ENCODE data around the gene MAP4K5. TPM values are rescaled to one million over a fixed set of nuclear protein-coding genes. Genes with fewer than 3 reads are reported as not detected.

The MAP4K5 gene
- total RNA-seq, 1 donor from 2014 or later = 34.1 TPM

DNA sequence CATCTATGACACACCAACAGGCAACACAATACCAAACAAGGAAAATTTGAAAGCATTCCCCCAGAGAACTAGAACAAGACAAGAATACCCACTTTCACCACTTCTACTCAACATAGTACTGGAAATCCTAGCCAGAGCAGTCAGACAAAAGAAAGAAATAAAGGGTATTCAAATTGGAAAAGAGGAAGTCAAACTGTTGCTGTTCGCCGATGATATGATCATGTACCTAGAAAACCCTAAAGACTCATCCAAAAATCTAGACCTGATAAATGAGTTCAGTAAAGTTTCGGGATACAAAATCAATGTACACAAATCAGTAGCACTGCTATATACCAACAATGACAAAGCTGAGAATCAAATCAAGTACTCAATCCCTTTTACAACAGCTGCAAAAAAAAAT, 19.5 kb upstream of the MAP4K5 start:
- H3K4me1 Mint-ChIP-seq = peaks cover 4% of the 10 kb centered on the region
- ChIA-PET POLR2A (no interaction called here), CTCF (no interaction called here)
- no peaks in the 10 kb centered on the region for H3K9me3 Mint-ChIP-seq
- H3K27me3 Mint-ChIP-seq = peaks cover 22% of the 10 kb centered on the region
- DNase-seq (no peak), ATAC-seq (ENCODE audit: low read depth) (no peak)
- intact Hi-C loops (cut with micrococcal nuclease) = no loop called here
- TF ChIP-seq, protein P1, sequence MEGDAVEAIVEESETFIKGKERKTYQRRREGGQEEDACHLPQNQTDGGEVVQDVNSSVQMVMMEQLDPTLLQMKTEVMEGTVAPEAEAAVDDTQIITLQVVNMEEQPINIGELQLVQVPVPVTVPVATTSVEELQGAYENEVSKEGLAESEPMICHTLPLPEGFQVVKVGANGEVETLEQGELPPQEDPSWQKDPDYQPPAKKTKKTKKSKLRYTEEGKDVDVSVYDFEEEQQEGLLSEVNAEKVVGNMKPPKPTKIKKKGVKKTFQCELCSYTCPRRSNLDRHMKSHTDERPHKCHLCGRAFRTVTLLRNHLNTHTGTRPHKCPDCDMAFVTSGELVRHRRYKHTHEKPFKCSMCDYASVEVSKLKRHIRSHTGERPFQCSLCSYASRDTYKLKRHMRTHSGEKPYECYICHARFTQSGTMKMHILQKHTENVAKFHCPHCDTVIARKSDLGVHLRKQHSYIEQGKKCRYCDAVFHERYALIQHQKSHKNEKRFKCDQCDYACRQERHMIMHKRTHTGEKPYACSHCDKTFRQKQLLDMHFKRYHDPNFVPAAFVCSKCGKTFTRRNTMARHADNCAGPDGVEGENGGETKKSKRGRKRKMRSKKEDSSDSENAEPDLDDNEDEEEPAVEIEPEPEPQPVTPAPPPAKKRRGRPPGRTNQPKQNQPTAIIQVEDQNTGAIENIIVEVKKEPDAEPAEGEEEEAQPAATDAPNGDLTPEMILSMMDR (IDR thresholded peaks at IDR 0.05) = no peak
- H3K36me3 Mint-ChIP-seq (ENCODE audit: low read depth) = no peaks in the 10 kb centered on the region
- no peak overlapping the region for H3K27ac Mint-ChIP-seq
- H3K4me3 Mint-ChIP-seq = no peak overlapping the region

DNA sequence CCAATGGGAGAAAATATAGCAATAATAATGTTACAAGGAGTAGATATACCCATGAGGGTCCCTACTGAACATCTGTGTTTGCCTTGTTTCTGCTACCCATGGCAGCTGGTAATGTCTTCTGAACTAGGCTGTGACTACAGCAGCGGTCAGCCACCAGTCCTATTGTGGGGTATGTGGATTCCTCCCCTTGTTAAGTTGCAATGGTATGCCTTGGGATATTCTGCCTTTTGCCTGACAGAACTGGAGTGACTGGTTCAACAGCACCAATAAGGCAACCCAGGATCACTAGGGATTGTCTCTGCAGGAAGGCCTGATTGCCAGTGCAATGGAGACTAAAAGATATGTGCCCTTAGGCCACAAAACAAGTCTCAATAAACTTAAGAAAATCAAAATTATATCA, 17.9 kb upstream of the MAP4K5 start:
- H3K27ac Mint-ChIP-seq = no peak overlapping the region
- intact Hi-C loops (cut with micrococcal nuclease) = no loop called here
- TF ChIP-seq, protein P1 (IDR thresholded peaks at IDR 0.05) = no peak
- peaks cover 4% of the 10 kb centered on the region for H3K4me1 Mint-ChIP-seq
- no peaks in the 10 kb centered on the region for H3K36me3 Mint-ChIP-seq (ENCODE audit: low read depth)
- peaks cover 15% of the 10 kb centered on the region for H3K27me3 Mint-ChIP-seq
- no peak overlapping the region for H3K4me3 Mint-ChIP-seq
- CTCF ChIA-PET = interaction anchor here (0.6 kb wide), 1 partner anchor 18 kb away, joined by 3 read pairs; no protein-coding TSS in a partner anchor
- POLR2A ChIA-PET = no interaction called here
- ATAC-seq (ENCODE audit: low read depth) = no peak
- H3K9me3 Mint-ChIP-seq = no peaks in the 10 kb centered on the region
- DNase-seq = no peak

DNA sequence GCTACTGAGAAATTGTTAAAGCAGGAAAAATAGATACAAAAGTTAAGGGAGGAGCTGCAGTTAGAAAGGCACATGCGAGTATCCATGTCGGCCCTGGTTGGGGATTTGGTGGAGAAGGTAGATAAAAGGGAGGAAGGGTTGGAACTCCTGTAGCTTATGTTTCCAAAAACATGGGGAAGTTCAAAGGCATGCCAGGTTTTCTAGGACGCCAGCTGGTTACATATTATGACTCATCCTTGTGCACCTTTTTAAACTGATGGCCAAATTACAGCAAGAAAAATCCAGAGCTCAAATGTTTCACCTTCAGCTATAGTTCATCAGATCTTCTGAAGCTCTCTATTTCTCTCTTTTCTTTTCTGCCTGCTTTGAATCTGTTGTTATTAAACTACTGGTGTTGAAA, 13.2 kb upstream of the MAP4K5 start:
- intact Hi-C loops (cut with micrococcal nuclease) = no loop called here
- TF ChIP-seq, protein P1 (IDR thresholded peaks at IDR 0.05) = no peak
- ATAC-seq (ENCODE audit: low read depth) = no peak

DNA sequence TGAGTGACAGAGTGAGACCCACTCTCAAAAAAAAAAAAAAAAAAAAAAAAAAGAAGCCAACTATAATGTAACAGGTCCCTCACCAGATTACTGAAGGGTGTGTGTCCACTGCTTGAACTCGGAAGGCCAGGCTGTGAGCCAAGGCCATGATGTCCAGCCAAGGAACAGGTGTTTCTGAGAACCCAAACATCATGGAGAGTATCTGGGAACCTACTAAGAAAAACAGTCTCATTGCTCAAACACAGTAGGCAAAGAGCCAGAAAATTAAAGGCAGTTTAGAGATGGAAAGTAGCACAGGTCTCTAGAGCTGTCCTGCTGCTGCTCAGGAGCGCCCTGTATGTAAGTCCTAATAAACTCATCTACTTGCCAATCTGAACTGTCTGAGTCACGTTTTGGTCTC, 12.5 kb upstream of the MAP4K5 start:
- ChIA-PET POLR2A (interaction anchor here (0.7 kb wide), 1 partner anchor 169 kb away, joined by 6 read pairs; no protein-coding TSS in a partner anchor), CTCF (interaction anchor here (1.2 kb wide), 1 partner anchor 169 kb away, joined by 3 read pairs; no protein-coding TSS in a partner anchor)
- no peak overlapping the region for H3K4me3 Mint-ChIP-seq
- ATAC-seq (ENCODE audit: low read depth) (no peak), DNase-seq (no peak)
- no peaks in the 10 kb centered on the region for H3K9me3 Mint-ChIP-seq
- H3K4me1 Mint-ChIP-seq = peaks cover 8% of the 10 kb centered on the region
- H3K27me3 Mint-ChIP-seq = no peaks in the 10 kb centered on the region
- TF ChIP-seq, protein P1 (IDR thresholded peaks at IDR 0.05) = no peak
- H3K27ac Mint-ChIP-seq = no peak overlapping the region
- no peaks in the 10 kb centered on the region for H3K36me3 Mint-ChIP-seq (ENCODE audit: low read depth)
- intact Hi-C loops (cut with micrococcal nuclease) = no loop called here

More for the DNA sequence above, 13.2 kb upstream of the MAP4K5 start:
- DNase-seq = no peak
- ChIA-PET POLR2A (no interaction called here), CTCF (interaction anchor here (0.7 to 1.2 kb wide), 2 partner anchors 168 to 259 kb away, joined by 3 read pairs; no protein-coding TSS in a partner anchor)
- Mint-ChIP-seq H3K27ac (no peak overlapping the region), H3K4me3 (no peak overlapping the region), H3K36me3 (ENCODE audit: low read depth) (no peaks in the 10 kb centered on the region), H3K4me1 (peaks cover 8% of the 10 kb centered on the region), H3K27me3 (peaks cover under 1% of the 10 kb centered on the region), H3K9me3 (no peaks in the 10 kb centered on the region)

DNA sequence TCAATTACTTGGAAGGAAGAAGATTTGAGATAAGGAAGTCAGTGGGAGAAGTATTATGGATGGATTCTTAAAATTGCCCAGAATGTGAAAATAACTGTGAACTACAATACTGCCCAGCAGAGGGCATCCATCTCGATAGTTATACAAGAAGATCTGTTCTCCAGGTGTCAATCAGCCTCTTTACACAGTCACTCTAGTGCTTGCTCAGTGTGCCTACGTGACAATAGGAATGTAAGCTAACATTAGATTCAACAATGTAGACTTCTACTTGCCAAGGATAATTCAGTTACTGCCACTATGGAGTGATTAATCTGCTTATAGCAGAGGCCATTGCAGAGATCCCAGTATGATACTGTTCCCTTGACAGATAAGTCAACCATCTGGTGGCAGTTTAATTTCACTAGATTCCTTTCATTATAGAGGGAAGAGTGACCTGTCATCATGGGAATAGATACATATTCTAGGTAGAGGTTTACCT, 10.6 kb upstream of the MAP4K5 start:
- H3K4me3 Mint-ChIP-seq = no peak overlapping the region
- H3K9me3 Mint-ChIP-seq = no peaks in the 10 kb centered on the region
- TF ChIP-seq, protein P1 (IDR thresholded peaks at IDR 0.05) = no peak
- POLR2A ChIA-PET = interaction anchor here (0.6 kb wide), 1 partner anchor 230 kb away, joined by 5 read pairs; no protein-coding TSS in a partner anchor
- no peak for DNase-seq
- H3K4me1 Mint-ChIP-seq = peaks cover 8% of the 10 kb centered on the region
- H3K27me3 Mint-ChIP-seq = no peaks in the 10 kb centered on the region
- H3K36me3 Mint-ChIP-seq (ENCODE audit: low read depth) = no peaks in the 10 kb centered on the region
- intact Hi-C loops (cut with micrococcal nuclease) = loop anchor here (1.0 kb wide), 3 partner anchors 171 to 317 kb away; no protein-coding TSS in a partner anchor
- CTCF ChIA-PET = interaction anchor here (0.5 to 1.6 kb wide), 13 partner anchors 10 to 318 kb away, joined by 3 to 11 read pairs (median 3); partner anchors contain the start of gene ATL1
- peak; percentile 71 for ATAC-seq (ENCODE audit: low read depth)
- no peak overlapping the region for H3K27ac Mint-ChIP-seq
